Right lobe of liver (tissue), 4 donors: ENCODE measurements around the gene PLA2R1.
A peak's percentile ranks its signal among the peaks of the same experiment; 100 is the strongest.

ENCODE experiments used
- CTCF ChIP-seq, 4 donors: fragments of 200-600 bp in 3 of 4; fragments of 450-650 bp in 1 of 4; IDR thresholded peaks; one replicate each; pipeline versions ENCODE4 v1.5.1 to v1.8.0; 2016 to 2022; ENCODE audit warnings: antibody characterized with exemption in 4 of 4, mild to moderate bottlenecking in 2 of 4
- POLR2A ChIP-seq: fragments of 450-650 bp; IDR thresholded peaks from one replicate; pipeline ENCODE4 v1.6.1; 2017; ENCODE audit warnings: antibody characterized with exemption, mild to moderate bottlenecking
- donor health status: DM: no; HTN: no; CAD: no.
- donor health status: DM: no; HTN: no; CAD: no.
- donor health status: DM: no; HTN: yes; CAD: no.

GRCh38 chr2:159939946-159940345 lies 122.5 kb downstream of the PLA2R1 start:
- TF ChIP-seq CTCF (IDR thresholded peaks at IDR 0.05) (peak; percentile 19 to 33 (median 22)), POLR2A (no peak)
